Choroid plexus epithelial cell (primary cell): ENCODE data around the gene NPAS3.
A peak's percentile ranks its signal among the peaks of the same experiment; 100 is the strongest.

ENCODE experiments used
- DNase-seq: peaks from one replicate; pipeline ENCODE4 v3.0.0-alpha.2; 2010; ENCODE audit warnings: low read depth
- H3K4me3 ChIP-seq: 2 replicates; pipeline ENCODE4 v1.5.1; 2011; ENCODE audit warnings: low read depth, mild to moderate bottlenecking, control low read depth, low read length, moderate library complexity
- CTCF ChIP-seq: conservative IDR thresholded peaks from 2 replicates; pipeline ENCODE4 v1.5.1; 2011; ENCODE audit warnings: low read depth, mild to moderate bottlenecking, control low read depth, inconsistent platforms, low read length, moderate library complexity

Gene NPAS3

GRCh38 chr14:33504246-33505099 is 565.8 kb downstream of the NPAS3 start:
- TF ChIP-seq CTCF, result no peak
- DNase-seq, result no peak
- no peak overlapping the region for H3K4me3 ChIP-seq

GRCh38 chr14:33505266-33505962 is 566.7 kb downstream of the NPAS3 start:
- no peak for DNase-seq
- no peak overlapping the region for H3K4me3 ChIP-seq
- no peak for TF ChIP-seq CTCF

- TF ChIP-seq CTCF, result no peak
- no peak overlapping the region for H3K4me3 ChIP-seq
- no peak for DNase-seq
Observed at GRCh38 chr14:33505963-33506329, 567.3 kb downstream of the NPAS3 start.

GRCh38 chr14:33508126-33509062 is 569.7 kb downstream of the NPAS3 start:
- H3K4me3 ChIP-seq, result no peak overlapping the region
- TF ChIP-seq CTCF, result no peak
- DNase-seq, result peak; percentile 80

GRCh38 chr14:33509454-33509853 is 570.8 kb downstream of the NPAS3 start:
- no peak for TF ChIP-seq CTCF
- DNase-seq, result no peak
- H3K4me3 ChIP-seq, result no peak overlapping the region

GRCh38 chr14:33510063-33510481 is 571.4 kb downstream of the NPAS3 start:
- peak; percentile 90 for DNase-seq
- H3K4me3 ChIP-seq, result no peak overlapping the region
- no peak for TF ChIP-seq CTCF
